ENCODE results near the gene SLFN11. TPM values are rescaled to one million over a fixed set of nuclear protein-coding genes. Genes with fewer than 3 reads are reported as not detected.

Gene SLFN11
- total and polyA plus RNA-seq, 2 of the 8 experiments (the other 6 are each of a cell fraction or from before 2014, with no cell fraction given), result 0.11 to 0.28 TPM

- no peak overlapping the region for H2AK5ac ChIP-seq (ENCODE audit: low read depth, low read length)
- H3K79me1 ChIP-seq (ENCODE audit: low read depth, low read length), result no peaks in the 10 kb centered on the region
- DNase-seq (ENCODE audit: low read depth in 1 of 2, low spot score in 2 of 2) (no peak), FAIRE-seq (no peak)
- 88% methylated on average over 3 of the region's 3 CpGs; no CpG with 5 or more reads in 1 of the 2 experiments for WGBS, 2 experiments (ENCODE audit: extremely low coverage in 1 of 2, insufficient coverage in 1 of 2, insufficient read length in 1 of 2, insufficient replicate concordance in 2 of 2, low coverage in 1 of 2, low lambda C conversion rate in 2 of 2, missing lambda C conversion rate in 1 of 2)
- H3K18ac ChIP-seq (ENCODE audit: extremely low read depth, low read length), result no peak overlapping the region
- H3K4me2 ChIP-seq (ENCODE audit: insufficient read depth in 1 of 2, low read depth in 2 of 2, low read length in 2 of 2), result no peak overlapping the region
- no peak overlapping the region for H2AFZ ChIP-seq (ENCODE audit: low read length)
- H3K14ac ChIP-seq (ENCODE audit: insufficient read length), result no peak overlapping the region
- POLR2A ChIA-PET (ENCODE audit: partially characterized antibody), result no interaction called here
- H3K36me3 ChIP-seq (ENCODE audit: control insufficient read depth in 2 of 4, insufficient read depth in 4 of 4, low read length in 3 of 4), result no peaks in the 10 kb centered on the region
- no peak overlapping the region for H2BK5ac ChIP-seq (ENCODE audit: low read depth, low read length)
- H3K4me1 ChIP-seq (replicated peaks in 1 of 4; ENCODE audit: control insufficient read depth in 3 of 4, insufficient read depth in 4 of 4, low read length in 3 of 4), result peaks cover 0 to 4% (median 3%) of the 10 kb centered on the region in 4 experiments; a peak in 4 of 7 replicates
- no peak overlapping the region for H4K8ac ChIP-seq (ENCODE audit: extremely low read depth, insufficient read depth, low read length)
- H4K20me1 ChIP-seq (replicated peaks in 1 of 2; ENCODE audit: control insufficient read depth in 1 of 2, insufficient read depth in 2 of 2, low read length in 2 of 2), result no peaks in the 10 kb centered on the region
- H3K27me3 ChIP-seq (replicated peaks in 1 of 4; ENCODE audit: control insufficient read depth in 3 of 4, extremely low read depth in 1 of 4, insufficient read depth in 3 of 4, low read length in 3 of 4), result peaks cover 22 to 43% (median 29%) of the 10 kb centered on the region in 4 experiments
- CTCF ChIA-PET (ENCODE audit: partially characterized antibody), result no interaction called here
- H2BK12ac ChIP-seq (ENCODE audit: low read depth, low read length), result no peak overlapping the region
- H3K4ac ChIP-seq (replicated peaks; ENCODE audit: insufficient read length, low read depth, low read length), result no peak overlapping the region
- H3K23me2 ChIP-seq (ENCODE audit: low read depth, low read length), result peaks cover 9% of the 10 kb centered on the region; the same call in 1 of the 2 replicates
- H4K5ac ChIP-seq (ENCODE audit: insufficient read length, low read depth, low read length), result no peak overlapping the region
- no peak overlapping the region for H3K23ac ChIP-seq (ENCODE audit: insufficient read length)
- no peak overlapping the region for H4K91ac ChIP-seq (replicated peaks; ENCODE audit: insufficient read length, low read length)
- no peak overlapping the region for H2BK20ac ChIP-seq (ENCODE audit: low read length)
- H3K79me2 ChIP-seq (ENCODE audit: control insufficient read depth in 1 of 2, insufficient read depth in 2 of 2, low read length in 2 of 2), result no peaks in the 10 kb centered on the region
- no peak overlapping the region for H2BK15ac ChIP-seq (ENCODE audit: low read length)
- H2BK120ac ChIP-seq (replicated peaks; ENCODE audit: low read depth, low read length), result no peak overlapping the region
- no peak overlapping the region for H3K56ac ChIP-seq (replicated peaks; ENCODE audit: insufficient read length, low read depth, low read length)
- no peak overlapping the region for H3K27ac ChIP-seq (ENCODE audit: low read depth, low read length)
- no peaks in the 10 kb centered on the region for H3K9me3 ChIP-seq (ENCODE audit: insufficient read depth in 2 of 2, low read depth in 1 of 2, low read length in 1 of 2)
- no peak overlapping the region for H3K9ac ChIP-seq (replicated peaks in 1 of 4; ENCODE audit: extremely low read depth in 1 of 4, low read depth in 3 of 4, low read length in 3 of 4)
- no peak overlapping the region for H3K4me3 ChIP-seq (ENCODE audit: extremely low read depth in 1 of 4, insufficient read depth in 2 of 4, low read depth in 3 of 4, low read length in 4 of 4)
- TF ChIP-seq BRCA1 (IDR thresholded peaks at IDR 0.05; ENCODE audit: low read depth, low read length) (no peak), SIRT6 (IDR thresholded peaks at IDR 0.05; ENCODE audit: low read length) (no peak), YY1 (IDR thresholded peaks at IDR 0.05; ENCODE audit: low read depth, low read length) (no peak), CTBP2 (IDR thresholded peaks at IDR 0.05; ENCODE audit: borderline replicate concordance, insufficient read depth, insufficient read length, low read length) (no peak), PHF8 (conservative IDR thresholded peaks at IDR 0.05; ENCODE audit: low read depth, low read length) (no peak), SP4 (IDR thresholded peaks at IDR 0.05; ENCODE audit: low read length) (no peak)
Measured at GRCh38 chr17:35377706-35378105, 4.3 kb upstream of the SLFN11 start.

Measured in H1 (cell line).